ENCODE data around the gene DGKH. TPM values are rescaled to one million over a fixed set of nuclear protein-coding genes. Genes with fewer than 3 reads are reported as not detected.

The DGKH gene
- total RNA-seq, 1 experiment from 2014 or later: 19.1 TPM

DNA sequence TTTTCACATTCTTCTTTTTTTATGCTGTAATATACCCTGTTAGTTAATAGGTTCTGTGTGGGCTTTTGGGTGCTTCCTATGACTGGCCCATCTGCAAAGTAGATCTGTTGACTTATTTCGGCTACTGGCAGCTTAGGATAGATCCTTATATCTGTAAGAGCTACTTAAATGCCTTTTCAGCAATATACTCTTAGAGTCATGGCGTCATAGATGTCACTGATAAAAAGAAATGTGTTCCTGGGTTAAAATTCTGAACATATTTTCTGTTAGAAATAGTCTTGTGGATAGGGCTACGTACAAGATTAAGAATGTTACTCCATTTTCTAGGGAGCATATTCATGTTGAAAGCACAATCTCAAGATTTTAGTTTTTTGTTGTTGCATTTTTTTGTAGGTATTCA lies 228.2 kb downstream of the DGKH start:
- CTCF ChIA-PET: interaction anchor here (0.8 kb wide), 1 partner anchor 263 kb away, joined by 3 read pairs; no protein-coding TSS in a partner anchor
- intact Hi-C loops (cut with micrococcal nuclease; ENCODE audit: unreplicated experiment): no loop called here
- Mint-ChIP-seq H3K4me1 (ENCODE audit: low read depth, unreplicated experiment) (peaks cover 11% of the 10 kb centered on the region), H3K27ac (ENCODE audit: unreplicated experiment) (no peak overlapping the region), H3K36me3 (ENCODE audit: insufficient read depth, unreplicated experiment) (peaks cover 11% of the 10 kb centered on the region), H3K4me3 (ENCODE audit: low read depth, unreplicated experiment) (no peak overlapping the region), H3K27me3 (ENCODE audit: unreplicated experiment) (no peaks in the 10 kb centered on the region), H3K9me3 (ENCODE audit: low read depth, unreplicated experiment) (no peaks in the 10 kb centered on the region)
- no peak for DNase-seq
- no TSS peak for BruUV-seq (replicated peaks)
- TF ChIP-seq, protein P1, sequence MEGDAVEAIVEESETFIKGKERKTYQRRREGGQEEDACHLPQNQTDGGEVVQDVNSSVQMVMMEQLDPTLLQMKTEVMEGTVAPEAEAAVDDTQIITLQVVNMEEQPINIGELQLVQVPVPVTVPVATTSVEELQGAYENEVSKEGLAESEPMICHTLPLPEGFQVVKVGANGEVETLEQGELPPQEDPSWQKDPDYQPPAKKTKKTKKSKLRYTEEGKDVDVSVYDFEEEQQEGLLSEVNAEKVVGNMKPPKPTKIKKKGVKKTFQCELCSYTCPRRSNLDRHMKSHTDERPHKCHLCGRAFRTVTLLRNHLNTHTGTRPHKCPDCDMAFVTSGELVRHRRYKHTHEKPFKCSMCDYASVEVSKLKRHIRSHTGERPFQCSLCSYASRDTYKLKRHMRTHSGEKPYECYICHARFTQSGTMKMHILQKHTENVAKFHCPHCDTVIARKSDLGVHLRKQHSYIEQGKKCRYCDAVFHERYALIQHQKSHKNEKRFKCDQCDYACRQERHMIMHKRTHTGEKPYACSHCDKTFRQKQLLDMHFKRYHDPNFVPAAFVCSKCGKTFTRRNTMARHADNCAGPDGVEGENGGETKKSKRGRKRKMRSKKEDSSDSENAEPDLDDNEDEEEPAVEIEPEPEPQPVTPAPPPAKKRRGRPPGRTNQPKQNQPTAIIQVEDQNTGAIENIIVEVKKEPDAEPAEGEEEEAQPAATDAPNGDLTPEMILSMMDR (IDR thresholded peaks at IDR 0.05; ENCODE audit: unreplicated experiment): no peak

DNA sequence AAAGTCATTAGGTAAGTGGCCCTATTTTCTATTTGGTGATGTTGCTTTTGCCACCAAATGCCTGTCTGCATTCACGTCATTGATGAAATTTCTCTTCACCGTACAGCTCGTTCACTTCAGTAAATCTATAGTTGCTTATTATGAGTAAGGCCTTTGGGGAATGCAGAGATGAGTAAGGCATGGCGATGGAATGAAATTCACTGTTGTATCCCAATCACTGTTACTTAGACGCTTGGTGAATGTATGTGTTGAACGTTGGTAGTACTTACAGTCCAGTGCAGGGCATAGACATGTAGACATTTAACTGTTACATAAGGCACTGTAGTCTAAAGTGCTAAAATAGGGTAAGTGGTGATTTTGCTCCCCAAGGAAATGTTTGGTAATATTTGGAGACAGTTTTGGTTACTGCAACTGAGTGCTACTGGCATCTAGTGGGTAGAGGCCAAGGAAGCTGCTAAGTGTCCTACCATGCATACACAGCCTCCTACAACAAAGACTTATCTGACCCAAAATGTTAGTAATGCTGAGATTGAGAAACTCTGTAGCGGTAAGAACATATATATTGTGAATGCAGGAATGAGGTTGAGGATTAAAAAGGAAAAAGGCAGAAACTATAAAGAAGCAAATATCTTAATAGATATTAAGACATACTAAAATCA lies 229.3 kb downstream of the DGKH start:
- no TSS peak for BruUV-seq (replicated peaks)
- TF ChIP-seq, protein P1 (IDR thresholded peaks at IDR 0.05; ENCODE audit: unreplicated experiment): no peak
- Mint-ChIP-seq H3K4me3 (ENCODE audit: low read depth, unreplicated experiment) (no peak overlapping the region), H3K4me1 (ENCODE audit: low read depth, unreplicated experiment) (peaks cover 11% of the 10 kb centered on the region), H3K9me3 (ENCODE audit: low read depth, unreplicated experiment) (no peaks in the 10 kb centered on the region), H3K27me3 (ENCODE audit: unreplicated experiment) (no peaks in the 10 kb centered on the region), H3K27ac (ENCODE audit: unreplicated experiment) (no peak overlapping the region), H3K36me3 (ENCODE audit: insufficient read depth, unreplicated experiment) (peaks cover under 1% of the 10 kb centered on the region)
- CTCF ChIA-PET: no interaction called here
- intact Hi-C loops (cut with micrococcal nuclease; ENCODE audit: unreplicated experiment): no loop called here
- DNase-seq: no peak

DNA sequence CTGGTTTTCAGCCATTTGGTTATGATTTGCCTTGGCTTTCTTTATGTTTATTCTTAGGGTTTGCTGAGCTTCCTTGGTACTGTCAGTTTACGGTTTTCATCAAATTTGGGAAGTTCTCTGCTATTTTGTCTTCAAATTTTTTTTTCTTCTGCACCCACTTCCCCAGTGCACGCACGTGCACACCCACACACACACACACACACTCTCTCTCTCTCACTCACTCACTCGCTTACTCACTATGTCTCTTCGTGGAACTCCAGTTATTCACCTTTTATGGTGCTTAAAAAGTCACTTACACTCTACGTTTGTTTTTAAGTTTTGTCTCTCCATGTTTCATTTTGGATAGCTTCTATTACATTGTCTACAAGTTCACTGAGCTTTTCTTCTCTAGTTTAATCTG lies 230.6 kb downstream of the DGKH start:
- CTCF ChIA-PET: no interaction called here
- Mint-ChIP-seq H3K9me3 (ENCODE audit: low read depth, unreplicated experiment) (no peaks in the 10 kb centered on the region), H3K27ac (ENCODE audit: unreplicated experiment) (no peak overlapping the region), H3K27me3 (ENCODE audit: unreplicated experiment) (no peaks in the 10 kb centered on the region), H3K36me3 (ENCODE audit: insufficient read depth, unreplicated experiment) (no peaks in the 10 kb centered on the region), H3K4me1 (ENCODE audit: low read depth, unreplicated experiment) (peaks cover 6% of the 10 kb centered on the region), H3K4me3 (ENCODE audit: low read depth, unreplicated experiment) (no peak overlapping the region)
- no peak for DNase-seq
- TF ChIP-seq, protein P1 (IDR thresholded peaks at IDR 0.05; ENCODE audit: unreplicated experiment): no peak
- intact Hi-C loops (cut with micrococcal nuclease; ENCODE audit: unreplicated experiment): no loop called here
- no TSS peak for BruUV-seq (replicated peaks)

DNA sequence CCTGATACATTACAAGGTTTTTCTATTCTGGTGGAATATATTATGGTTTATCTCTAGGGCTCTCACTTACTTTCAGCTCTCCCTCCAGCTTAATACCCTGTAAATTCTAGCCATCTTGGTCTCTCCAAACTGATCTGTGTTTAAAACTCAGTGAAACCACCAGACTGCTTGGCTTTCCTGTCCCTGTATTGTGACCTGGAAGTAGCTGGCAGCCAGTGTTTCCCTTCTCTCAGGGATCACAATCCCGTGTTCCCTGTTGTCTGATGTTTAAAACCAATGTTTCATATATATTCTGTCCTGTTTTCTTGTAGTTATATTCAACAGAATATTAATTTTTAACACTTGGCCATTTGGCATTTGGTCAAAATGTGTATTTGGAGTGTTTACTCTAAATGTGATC lies 231.5 kb downstream of the DGKH start:
- no peak overlapping the region for H3K27ac Mint-ChIP-seq (ENCODE audit: unreplicated experiment)
- no TSS peak for BruUV-seq (replicated peaks)

More for the DNA sequence above, 231.5 kb downstream of the DGKH start:
- CTCF ChIA-PET: no interaction called here
- Mint-ChIP-seq H3K4me1 (ENCODE audit: low read depth, unreplicated experiment) (no peaks in the 10 kb centered on the region), H3K9me3 (ENCODE audit: low read depth, unreplicated experiment) (no peaks in the 10 kb centered on the region), H3K36me3 (ENCODE audit: insufficient read depth, unreplicated experiment) (no peaks in the 10 kb centered on the region), H3K27me3 (ENCODE audit: unreplicated experiment) (no peaks in the 10 kb centered on the region), H3K4me3 (ENCODE audit: low read depth, unreplicated experiment) (no peak overlapping the region)
- DNase-seq: no peak
- TF ChIP-seq, protein P1 (IDR thresholded peaks at IDR 0.05; ENCODE audit: unreplicated experiment): no peak
- intact Hi-C loops (cut with micrococcal nuclease; ENCODE audit: unreplicated experiment): no loop called here

Measured in Calu3 (cell line).